Measurements from ENCODE around the gene SNX4. TPM values are rescaled to one million over a fixed set of nuclear protein-coding genes. Genes with fewer than 3 reads are reported as not detected.

The SNX4 gene
- polyA plus RNA-seq, 2 of the 4 experiments (the other 2 are of a cell fraction): 19.1 to 21.7 TPM

GRCh38 chr3:125433611-125434041, 86.4 kb downstream of the SNX4 start:
- POLR2A ChIA-PET: no interaction called here
- 81% methylated on average over 6 of the region's 6 CpGs for WGBS (ENCODE audit: missing lambda C conversion rate)
- DNase-seq (ENCODE audit: low read depth in 1 of 2, low spot score in 1 of 2): no peak

GRCh38 chr3:125433091-125433534, 86.9 kb downstream of the SNX4 start:
- Histone ChIP-seq H3K4me2 (no peak overlapping the region), H3K9me3 (no peaks in the 10 kb centered on the region), H3K4me1 (no peaks in the 10 kb centered on the region), H3K27ac (no peak overlapping the region), H3K4me3 (no peak overlapping the region)
- ChIA-PET CTCF (interaction anchor here (1.0 to 1.1 kb wide), 2 partner anchors 152 to 438 kb away, joined by 3 read pairs; no protein-coding TSS in a partner anchor), POLR2A (no interaction called here)
- ATAC-seq (no peak), FAIRE-seq (no peak), DNase-seq (ENCODE audit: low read depth in 1 of 2, low spot score in 1 of 2) (no peak)
- 69% methylated on average over 6 of the region's 6 CpGs for WGBS (ENCODE audit: missing lambda C conversion rate)
- TF ChIP-seq POLR2AphosphoS2 (conservative IDR thresholded peaks at IDR 0.05; ENCODE audit: low read length) (no peak), HOXB5 (CRISPR knock-in tag; IDR thresholded peaks at IDR 0.05) (no peak), E2F6 (IDR thresholded peaks at IDR 0.05; ENCODE audit: borderline replicate concordance, low read depth) (no peak), TP53 (CRISPR knock-in tag; IDR thresholded peaks at IDR 0.05) (no peak)

More at GRCh38 chr3:125433611-125434041, 86.4 kb downstream of the SNX4 start:
- Histone ChIP-seq H3K4me2 (no peak overlapping the region), H3K9me3 (no peaks in the 10 kb centered on the region), H3K27ac (no peak overlapping the region), H3K4me1 (no peaks in the 10 kb centered on the region), H3K4me3 (no peak overlapping the region)
- CTCF ChIA-PET: interaction anchor here (1.0 to 1.1 kb wide), 2 partner anchors 152 to 438 kb away, joined by 3 read pairs; no protein-coding TSS in a partner anchor
- FAIRE-seq: no peak
- no peak for ATAC-seq
- no peak for TF ChIP-seq ZFP36 (IDR thresholded peaks at IDR 0.05; ENCODE audit: borderline replicate concordance, partially characterized antibody)
- no peak for TF ChIP-seq CBX2 (IDR thresholded peaks at IDR 0.05; ENCODE audit: borderline replicate concordance, low read depth)
- no peak for TF ChIP-seq RNF2 (IDR thresholded peaks at IDR 0.05; ENCODE audit: borderline replicate concordance, low read depth)
- TF ChIP-seq MAFK (IDR thresholded peaks at IDR 0.05; ENCODE audit: partially characterized antibody): no peak

GRCh38 chr3:125431912-125432790, 87.9 kb downstream of the SNX4 start:
- Histone ChIP-seq H3K27ac (no peak overlapping the region), H3K4me2 (no peak overlapping the region), H3K9me3 (no peaks in the 10 kb centered on the region), H3K4me3 (no peak overlapping the region), H3K4me1 (no peaks in the 10 kb centered on the region)
- FAIRE-seq (no peak), ATAC-seq (no peak), DNase-seq (ENCODE audit: low read depth in 1 of 2, low spot score in 1 of 2) (no peak)
- POLR2A ChIA-PET: no interaction called here
- 71% methylated on average over 5 of the region's 5 CpGs for WGBS (ENCODE audit: missing lambda C conversion rate)
- TF ChIP-seq USF2 (IDR thresholded peaks at IDR 0.05) (no peak), REST (IDR thresholded peaks at IDR 0.05) (no peak), RNF2 (IDR thresholded peaks at IDR 0.05; ENCODE audit: borderline replicate concordance, low read depth) (no peak), KDM1A (IDR thresholded peaks at IDR 0.05; ENCODE audit: low read depth) (no peak), HOXB13 (CRISPR knock-in tag; IDR thresholded peaks at IDR 0.05; ENCODE audit: low read depth) (no peak), MYC (IDR thresholded peaks at IDR 0.05; ENCODE audit: borderline replicate concordance, low read length) (no peak), CTCF (IDR thresholded peaks at IDR 0.05) (no peak), HES2 (IDR thresholded peaks at IDR 0.05) (no peak), RARB (CRISPR knock-in tag; IDR thresholded peaks at IDR 0.05) (no peak), ZNF302 (CRISPR knock-in tag; IDR thresholded peaks at IDR 0.05) (no peak), TP53 (CRISPR knock-in tag; IDR thresholded peaks at IDR 0.05) (no peak), POLR2AphosphoS2 (conservative IDR thresholded peaks at IDR 0.05; ENCODE audit: low read length) (no peak), FOXS1 (CRISPR knock-in tag; IDR thresholded peaks at IDR 0.05) (no peak), ZC3H11A (IDR thresholded peaks at IDR 0.05) (no peak), HOXB5 (CRISPR knock-in tag; IDR thresholded peaks at IDR 0.05) (no peak), MAZ (IDR thresholded peaks at IDR 0.05; ENCODE audit: borderline replicate concordance, low read depth, low read length) (no peak), BCL3 (IDR thresholded peaks at IDR 0.05) (no peak)
- CTCF ChIA-PET: interaction anchor here (0.9 kb wide), 1 partner anchor 437 kb away, joined by 4 read pairs; no protein-coding TSS in a partner anchor

Measured in A549 (cell line).